Coronary artery (tissue), 2 donors: ENCODE results near the gene PAPPA2.

Source experiments
- DNase-seq: peaks from one replicate; pipeline ENCODE4 v3.0.0-alpha.2; 2017; ENCODE audit warnings: low spot score
- H3K27ac ChIP-seq, 2 donors: fragments of 200-600 bp; sonication (generic); one replicate each; pipeline ENCODE4 v1.5.1; 2016 to 2019
- H3K4me3 ChIP-seq: fragments of 200-600 bp; sonication (generic); 2 replicates; pipeline ENCODE4 v1.5.1; 2016; ENCODE audit warnings: mild to moderate bottlenecking, moderate library complexity
- CTCF ChIP-seq: fragments of 200-600 bp; sonication (generic); IDR thresholded peaks from one replicate; pipeline ENCODE4 v1.5.1; 2019; ENCODE audit warnings: antibody characterized with exemption

PAPPA2 gene

GRCh38 chr1:176831150-176831549 lies 368.2 kb downstream of the PAPPA2 start:
- Histone ChIP-seq H3K27ac (no peak overlapping the region), H3K4me3 (no peak overlapping the region)
- DNase-seq, result no peak
- no peak for TF ChIP-seq CTCF

GRCh38 chr1:176837708-176838107 lies 374.7 kb downstream of the PAPPA2 start:
- TF ChIP-seq CTCF, result no peak
- DNase-seq, result no peak
- Histone ChIP-seq H3K27ac (no peak overlapping the region), H3K4me3 (no peak overlapping the region)

- DNase-seq, result no peak
- Histone ChIP-seq H3K4me3 (no peak overlapping the region), H3K27ac (no peak overlapping the region)
- no peak for TF ChIP-seq CTCF
Measured at GRCh38 chr1:176838276-176838995, 375.5 kb downstream of the PAPPA2 start.

GRCh38 chr1:176839216-176839615 lies 376.2 kb downstream of the PAPPA2 start:
- Histone ChIP-seq H3K4me3 (no peak overlapping the region), H3K27ac (no peak overlapping the region)
- TF ChIP-seq CTCF, result no peak
- no peak for DNase-seq

- H3K4me3 ChIP-seq, result no peak overlapping the region
- TF ChIP-seq CTCF, result no peak
- no peak for DNase-seq
- no peak overlapping the region for H3K27ac ChIP-seq
Measured at GRCh38 chr1:176841238-176841637, 378.3 kb downstream of the PAPPA2 start.

- DNase-seq, result no peak
- no peak overlapping the region for H3K4me3 ChIP-seq
- TF ChIP-seq CTCF, result peak; percentile 57
- peak overlapping the region in 1 of 2 donors; percentile 1 for H3K27ac ChIP-seq
Measured at GRCh38 chr1:176843352-176844297, 380.6 kb downstream of the PAPPA2 start.
